HG02938 (cell line): Measurements from ENCODE around the gene FUT8.
A peak's percentile ranks its signal among the peaks of the same experiment; 100 is the strongest.

Source experiments
- ATAC-seq: cut with Tn5 transposase; IDR thresholded peaks from one replicate; pipeline ENCODE4 v1.9.1; 2021; ENCODE audit warnings: mild to moderate bottlenecking, moderate library complexity; ENCODE audit not compliant: unreplicated experiment

FUT8 gene

GRCh38 chr14:65412032-65412846 lies at the start of gene FUT8:
Gene FUT8, plus strand, starts transcription at chr14:65412730. Its CDS starts 148,834 bp downstream, at chr14:65561564.
- peak; percentile 70 for ATAC-seq

DNA sequence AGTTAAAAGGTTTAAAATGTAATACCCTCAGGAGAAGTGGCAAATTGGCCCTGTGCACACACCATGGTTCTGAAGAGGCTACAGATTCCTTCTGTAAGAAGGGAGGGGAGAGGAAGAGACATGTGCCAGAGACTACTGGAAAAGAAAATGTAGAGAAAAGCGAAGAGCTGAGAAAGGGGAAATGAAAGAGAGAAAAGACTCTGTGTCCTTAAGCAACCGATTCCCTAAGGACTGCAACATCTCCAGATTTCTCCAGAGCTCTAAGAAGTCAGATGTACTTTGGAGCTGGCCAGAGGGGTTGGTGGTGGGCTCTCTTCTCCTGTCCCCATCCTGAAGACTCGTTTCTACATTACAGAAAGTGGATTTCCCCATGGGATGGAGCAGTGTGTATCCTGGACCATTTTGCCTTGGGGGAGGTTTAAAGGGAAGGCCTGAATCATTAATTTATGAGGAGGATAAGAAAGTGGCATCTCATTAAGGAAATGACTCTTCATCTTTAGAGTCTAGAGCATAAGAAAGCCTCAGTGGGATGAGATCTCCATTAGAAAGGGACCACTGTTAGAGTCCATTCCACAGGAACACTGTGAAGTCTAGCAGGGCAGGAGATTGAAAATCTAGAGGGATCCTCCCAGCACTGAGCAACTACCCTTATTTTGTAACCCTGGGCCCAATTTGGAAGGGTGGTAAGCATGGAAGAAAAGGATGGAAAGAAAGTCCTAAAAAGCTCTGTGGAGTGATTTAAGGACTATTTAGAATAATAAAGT lies 45.5 kb upstream of the FUT8 start:
- ATAC-seq = no peak

DNA sequence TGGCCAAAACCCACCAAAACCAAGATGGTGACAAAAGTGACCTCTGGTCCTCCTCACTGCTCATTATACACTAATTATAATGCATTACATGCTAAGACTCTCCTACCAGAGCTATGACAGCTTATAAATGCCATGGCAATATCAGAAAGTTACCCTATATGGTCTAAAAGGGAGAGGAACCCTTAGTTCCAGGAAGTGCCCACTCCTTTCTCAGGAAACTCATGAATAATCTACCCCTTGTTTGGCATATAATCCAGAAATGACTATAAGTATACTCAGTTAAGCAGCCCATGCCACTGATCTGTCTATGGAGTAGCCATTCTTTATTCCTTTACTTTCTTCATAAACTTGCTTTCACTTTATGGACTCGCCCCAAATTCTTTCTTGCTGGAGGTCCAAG lies 43.0 kb upstream of the FUT8 start:
- ATAC-seq = no peak

- no peak for ATAC-seq
Observed at GRCh38 chr14:65370801-65371248, 41.7 kb upstream of the FUT8 start.

- ATAC-seq = no peak
Observed at GRCh38 chr14:65371784-65372183, 40.7 kb upstream of the FUT8 start.

DNA sequence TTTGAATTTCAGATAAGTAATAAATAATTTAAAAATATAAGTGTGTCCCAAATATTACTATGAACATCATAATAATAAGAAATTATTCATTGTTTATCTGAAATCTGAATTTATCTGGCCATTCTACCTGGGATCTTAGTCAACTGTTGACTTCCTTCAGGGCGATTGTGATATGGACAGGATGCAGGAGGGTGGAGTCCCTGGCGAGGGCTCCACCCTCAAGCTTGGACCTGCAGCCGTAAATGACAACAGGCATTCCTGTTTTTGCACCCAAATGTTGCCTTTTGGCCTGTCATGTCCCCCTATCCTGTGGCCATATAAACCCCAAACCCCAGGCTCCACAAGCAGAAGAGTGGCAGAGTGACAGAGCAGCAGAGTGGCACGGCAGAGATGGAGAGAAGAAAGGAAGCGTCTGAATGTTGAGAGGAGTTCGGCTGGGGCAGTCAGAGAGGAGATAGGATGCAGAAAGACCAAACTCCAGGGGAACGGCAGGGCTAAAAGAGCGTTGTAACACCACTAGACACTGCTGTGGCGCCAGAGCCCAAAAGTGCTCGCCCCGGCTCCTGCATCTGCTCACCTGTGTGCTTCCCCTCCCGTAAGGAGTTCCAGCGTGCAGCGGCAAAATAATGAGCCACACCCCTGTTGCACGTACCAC lies 39.4 kb upstream of the FUT8 start:
- ATAC-seq = no peak

- no peak for ATAC-seq
Observed at GRCh38 chr14:65373671-65374039, 38.9 kb upstream of the FUT8 start.

- no peak for ATAC-seq
Observed at GRCh38 chr14:65377576-65377975, 35.0 kb upstream of the FUT8 start.

- no peak for ATAC-seq
Observed at GRCh38 chr14:65382586-65382985, 29.9 kb upstream of the FUT8 start.

DNA sequence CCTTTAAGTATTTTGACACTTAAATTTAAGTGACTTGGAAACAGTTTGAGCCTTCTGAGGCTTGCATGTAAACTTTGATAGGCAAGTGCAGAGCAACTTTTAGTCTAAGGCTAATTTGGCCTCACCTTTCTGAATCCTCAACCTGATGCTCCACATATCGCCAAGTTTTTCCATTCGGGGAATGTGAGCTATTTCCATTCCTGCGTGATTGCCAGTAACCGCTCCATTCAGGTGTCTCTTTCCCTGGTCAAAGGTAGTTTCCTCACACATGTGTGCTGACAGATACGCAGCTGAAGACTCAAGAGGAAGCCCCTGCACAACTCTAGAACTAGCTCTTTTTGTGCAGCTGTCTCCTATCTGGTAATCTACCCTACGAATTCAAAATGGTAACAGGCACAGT lies 25.4 kb upstream of the FUT8 start:
- ATAC-seq = no peak

GRCh38 chr14:65387628-65388027 lies 24.9 kb upstream of the FUT8 start:
- no peak for ATAC-seq

DNA sequence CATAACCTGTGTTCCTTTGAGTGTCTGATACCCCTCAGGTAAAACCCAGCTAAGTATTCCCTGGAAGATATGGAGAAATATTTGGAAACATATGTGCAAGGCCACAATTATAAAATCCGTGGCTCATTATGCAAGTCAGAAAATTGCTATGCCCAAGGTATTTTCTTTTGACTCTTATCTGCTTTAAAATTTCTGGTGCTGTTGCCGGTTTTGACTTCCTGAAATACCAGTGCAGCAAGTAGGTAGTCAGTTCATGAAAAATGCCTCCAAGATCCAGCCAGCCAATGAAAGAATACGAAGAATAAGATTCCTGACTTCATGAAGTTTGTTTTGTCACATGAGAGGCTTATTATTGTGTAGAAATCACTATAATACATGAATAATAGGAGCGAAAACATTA lies 20.2 kb upstream of the FUT8 start:
- ATAC-seq = no peak

DNA sequence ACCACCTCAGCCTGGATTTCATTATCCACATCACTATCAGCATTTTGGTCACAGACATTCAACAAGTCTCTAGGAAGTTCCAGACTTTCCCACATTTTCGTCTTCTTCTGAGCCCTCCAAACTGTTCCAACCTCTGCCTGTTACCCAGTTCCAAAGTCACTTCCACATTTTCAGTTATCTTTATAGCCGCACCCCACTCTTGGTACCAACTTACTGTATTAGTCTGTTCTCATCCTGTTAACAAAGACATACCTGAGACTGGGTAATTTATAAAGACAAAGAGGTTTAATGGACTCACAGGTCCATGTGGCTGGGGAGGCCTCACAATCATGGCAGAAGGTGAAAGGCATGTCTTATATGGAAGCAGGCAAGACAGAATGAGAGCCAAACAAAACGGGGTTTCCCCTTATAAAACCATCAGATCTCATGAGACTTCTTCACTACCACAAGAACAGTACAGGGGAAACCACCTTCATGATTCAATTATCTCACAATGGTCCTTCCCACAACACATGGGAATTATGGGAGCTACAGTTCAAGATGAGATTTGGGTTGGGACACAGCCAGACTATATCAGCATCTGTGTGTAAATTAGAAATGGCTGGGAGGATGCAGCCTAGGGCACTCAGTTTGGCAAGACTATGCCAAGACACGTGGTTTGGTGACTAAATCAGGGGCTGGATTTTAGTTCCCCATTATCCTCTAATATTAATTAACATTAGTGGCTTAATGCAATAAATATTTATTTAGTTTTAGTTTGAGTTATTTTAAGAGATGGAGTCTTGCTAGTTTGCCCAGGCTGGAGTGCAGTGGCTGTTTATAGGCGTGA lies 16.2 kb upstream of the FUT8 start:
- ATAC-seq = no peak

DNA sequence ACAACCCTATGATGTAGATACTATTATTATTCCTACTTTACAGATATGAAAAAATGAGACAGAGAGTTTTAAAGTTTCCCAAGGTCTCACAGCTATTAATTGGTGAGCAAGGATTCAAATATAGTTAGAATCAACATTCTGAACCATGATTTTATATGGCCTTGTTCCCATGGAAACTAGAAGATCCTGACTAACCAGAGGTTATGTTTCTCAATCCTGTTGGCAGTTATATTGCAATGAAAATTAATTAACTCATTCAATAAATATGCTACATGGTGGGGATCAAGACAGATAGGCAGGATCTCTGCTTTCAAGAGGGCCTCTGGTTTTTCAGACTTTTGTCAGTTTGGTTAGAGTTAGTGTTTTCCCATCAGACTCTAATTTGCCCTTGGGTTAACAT lies 9.3 kb upstream of the FUT8 start:
- no peak for ATAC-seq

GRCh38 chr14:65408113-65408512 lies 4.4 kb upstream of the FUT8 start:
- no peak for ATAC-seq

- ATAC-seq = no peak
Observed at GRCh38 chr14:65410640-65411039, 1.9 kb upstream of the FUT8 start.

DNA sequence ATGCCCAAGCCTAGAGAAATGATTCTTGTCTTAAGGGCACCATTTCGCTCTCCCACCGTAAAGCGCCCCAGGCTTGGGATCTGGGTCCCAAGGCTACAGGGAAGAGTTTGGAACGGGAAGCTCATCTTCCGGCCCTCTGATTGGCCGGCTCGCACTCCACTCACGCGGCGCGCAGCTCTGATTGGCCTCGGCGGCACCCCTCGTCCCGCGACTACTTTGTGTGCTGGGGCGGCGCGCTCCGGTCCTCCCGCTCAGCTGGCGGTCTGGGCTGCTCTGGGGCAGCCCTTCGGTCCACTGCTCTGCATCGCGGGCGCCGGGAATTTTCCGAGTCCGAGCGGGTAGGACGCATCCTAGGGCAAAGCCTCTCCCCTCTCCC lies 886 bp upstream of the FUT8 start:
- peak; percentile 53 for ATAC-seq

- ATAC-seq = peak; percentile 35
Observed at GRCh38 chr14:65412856-65413738, 567 bp downstream of the FUT8 start.

- ATAC-seq = no peak
Observed at GRCh38 chr14:65413739-65414045, 1.2 kb downstream of the FUT8 start.

DNA sequence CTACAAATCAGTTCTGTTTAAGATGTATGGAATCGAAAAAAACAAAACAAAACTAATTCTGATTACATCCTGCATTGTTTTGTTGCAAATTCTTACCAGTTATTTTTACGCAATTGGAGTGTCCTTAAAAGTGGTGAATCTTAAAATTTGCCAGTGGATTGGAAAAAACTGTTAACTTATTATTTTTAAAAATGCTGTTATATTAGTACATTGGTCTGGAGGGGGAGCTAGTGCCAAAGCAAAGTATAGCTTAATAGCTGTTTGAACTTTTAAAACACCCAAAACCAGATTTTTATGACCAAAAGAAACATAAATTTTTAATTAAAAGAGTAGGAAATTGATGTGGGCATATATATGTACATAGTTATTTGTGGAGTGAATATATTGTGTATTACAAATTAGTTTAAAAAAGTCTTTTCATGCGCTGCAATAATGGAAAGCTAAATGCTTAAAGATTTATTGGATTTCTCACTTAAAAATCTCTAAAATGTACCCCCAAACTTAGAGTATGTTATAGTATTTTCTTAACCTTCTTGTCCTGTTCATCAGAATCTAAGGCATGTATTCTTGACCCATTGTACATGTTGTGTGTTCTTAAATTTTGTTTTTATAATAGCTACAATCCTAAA lies 2.5 kb downstream of the FUT8 start:
- ATAC-seq = no peak
